GM21737 (cell line): ENCODE data around the gene KIN.
"Not testable (repeated sequence)": the region's sequence is repeated elsewhere in the genome, so short reads cannot be mapped to it uniquely, and the experiment has no call there.

Experiments
- ATAC-seq: cut with Tn5 transposase; IDR thresholded peaks from one replicate; pipeline ENCODE4 v1.9.1; 2021; ENCODE audit warnings: mild to moderate bottlenecking, moderate library complexity; ENCODE audit not compliant: unreplicated experiment

KIN gene

GRCh38 chr10:7738536-7739407 is 49.0 kb downstream of the KIN start:
- no peak for ATAC-seq

GRCh38 chr10:7734821-7735220 is 53.0 kb downstream of the KIN start:
- ATAC-seq = no peak

GRCh38 chr10:7722927-7723529 is 64.8 kb downstream of the KIN start:
- ATAC-seq = no peak

GRCh38 chr10:7720478-7720877 is 67.3 kb downstream of the KIN start:
- no peak for ATAC-seq

- no peak for ATAC-seq
These were observed 69.1 kb downstream of the KIN start for GRCh38 chr10:7718685-7719084.

GRCh38 chr10:7717767-7718166 is 70.0 kb downstream of the KIN start:
- no peak for ATAC-seq

GRCh38 chr10:7715515-7715914 is 72.3 kb downstream of the KIN start:
- ATAC-seq = no peak

- ATAC-seq = not testable (repeated sequence)
These were observed 76.7 kb downstream of the KIN start for GRCh38 chr10:7711075-7711474.

GRCh38 chr10:7710446-7710845 is 77.3 kb downstream of the KIN start:
- no peak for ATAC-seq

- ATAC-seq = no peak
These were observed 79.0 kb downstream of the KIN start for GRCh38 chr10:7708832-7709231.

- ATAC-seq = no peak
These were observed 79.8 kb downstream of the KIN start for GRCh38 chr10:7707858-7708622.

GRCh38 chr10:7707102-7707501 is 80.7 kb downstream of the KIN start:
- ATAC-seq = no peak

GRCh38 chr10:7706534-7707073 is 81.2 kb downstream of the KIN start:
- no peak for ATAC-seq

- no peak for ATAC-seq
These were observed 82.5 kb downstream of the KIN start for GRCh38 chr10:7705341-7705740.

- no peak for ATAC-seq
These were observed 83.4 kb downstream of the KIN start for GRCh38 chr10:7704071-7705016.

- no peak for ATAC-seq
These were observed 84.7 kb downstream of the KIN start, which contains the start of gene ITIH2 for GRCh38 chr10:7703140-7703539. Gene ITIH2, plus strand, starts transcription at chr10:7703316. Its CDS starts 119 bp downstream, at chr10:7703435.

GRCh38 chr10:7702288-7702812 is 85.4 kb downstream of the KIN start:
- no peak for ATAC-seq

- no peak for ATAC-seq
These were observed 86.5 kb downstream of the KIN start for GRCh38 chr10:7701158-7701742.
